Ovary (tissue), 10 donors: ENCODE data around the gene ANKRD35. TPM values are rescaled to one million over a fixed set of nuclear protein-coding genes. Genes with fewer than 3 reads are reported as not detected.
"Not testable (repeated sequence)": the region's sequence is repeated elsewhere in the genome, so short reads cannot be mapped to it uniquely, and the experiment has no call there.

Experiments used
- DNase-seq, 5 donors: peaks; one replicate each; pipeline ENCODE4 v3.0.0-alpha.2; 2019 to 2020
- H3K27ac ChIP-seq, 2 donors: fragments of 200-600 bp; one replicate each; pipeline versions ENCODE4 v1.5.1 to v1.8.0; 2019 to 2022
- H3K27me3 ChIP-seq: fragments of 200-600 bp; one replicate; pipeline ENCODE4 v1.8.0; 2022
- H3K36me3 ChIP-seq: fragments of 200-600 bp; sonication (generic); one replicate; pipeline ENCODE4 v1.5.1; 2019
- H3K4me1 ChIP-seq: one replicate; pipeline ENCODE4 v1.8.1; 2013; ENCODE audit warnings: mild to moderate bottlenecking, moderate library complexity; ENCODE audit not compliant: insufficient read depth
- H3K4me3 ChIP-seq: fragments of 200-600 bp; sonication (generic); one replicate; pipeline ENCODE4 v1.5.1; 2017
- H3K9me3 ChIP-seq, 2 donors: fragments of 200-600 bp in 1 of 2; sonication (generic) in 1 of 2; one replicate each; pipeline versions ENCODE4 v1.5.1 to v1.8.1; 2013 to 2019; ENCODE audit warnings: mild to moderate bottlenecking in 1 of 2, moderate library complexity in 1 of 2
- CTCF ChIP-seq, 3 donors: fragments of 450-650 bp in 2 of 3; fragments of 200-600 bp in 1 of 3; IDR thresholded peaks; one replicate each; pipeline versions ENCODE4 v1.5.1 to v1.8.0; 2016 to 2022; ENCODE audit warnings: antibody characterized with exemption in 3 of 3, mild to moderate bottlenecking in 1 of 3
- EP300 ChIP-seq: sonication (generic); formaldehyde crosslinking; IDR thresholded peaks from one replicate; pipeline ENCODE4 v1.6.1; 2017; ENCODE audit warnings: antibody characterized with exemption
- POLR2A ChIP-seq: fragments of 450-650 bp; IDR thresholded peaks from one replicate; pipeline ENCODE4 v1.6.1; 2017; ENCODE audit warnings: antibody characterized with exemption, mild to moderate bottlenecking, moderate library complexity
- WGBS, 3 donors: extraction: QIAGEN DNeasy Blood & Tissue Kit in 1 of 3; methylation state at CpG; one replicate each; pipeline versions ENCODE4 v1.1.5 to v1.1.7; 2013 to 2017; 5-methylcytosine and 5-hydroxymethylcytosine counted together
- intact Hi-C, 4 donors: fragments of 100-400 bp; cut with DNase I; formaldehyde crosslinking; loops; one replicate each; pipeline versions ENCODE4 v1.11.0 to v1.15.1; 2022 to 2023
- long read RNA-seq, 3 donors: library from polyadenylated mRNA in 2 of 3; unstranded in 2 of 3; transcript quantifications; one replicate each; pipeline ENCODE4 v2.0.0 and lab custom pipeline, GENCODE V29; 2021 to 2026
- polyA plus RNA-seq, 2 donors: library from polyadenylated mRNA; stranded (reverse); fragments of 200-250 nt in 1 of 2; fragments of 350-450 nt in 1 of 2; fragmentation: Illumina TruSeq in 1 of 2; extraction: RNeasy Lipid Tissue Mini Kit (QIAGEN cat#74804) in 1 of 2; gene quantifications; one replicate each; pipeline ENCODE4 v1.2.3, GENCODE V29; 2013 to 2014
- total RNA-seq, 7 donors: library from RNA; depleted of rRNA in 2 of 7; stranded (reverse); fragments of >200 nt in 2 of 7; fragmentation: NEBNext Ultra II Directional in 3 of 7; extraction: Animal tissue kit (Norgen Biotek cat#: 25700) in 3 of 7; gene quantifications; one replicate each; pipeline versions ENCODE4 v1.1.0 to v1.2.4, GENCODE V29; 2016 to 2023
- donor health status: DM: no; HTN: no; CAD: no; lungs with moderate emphysema.
- donor health status: DM: no; HTN: no; CAD: no.
- donor health status: Bipolar disorder and iron deficiency.
- donor health status: DM: yes; HTN: yes; CAD: no.
- donor health status: DM: no; HTN: no; CAD: no.
- donor health status: DM: yes; HTN: yes; CAD: no.

ANKRD35 gene
- 1 to 10 TPM; 2.1 to 6.5 (median 3.0) TPM for total RNA-seq
- polyA plus RNA-seq, result 1 to 10 TPM; 2.6 to 2.8 TPM
- long read RNA-seq, donor 1, partial matches to known transcripts, result 44 of 45 reads
- long read RNA-seq, donor 1, other reads (novel, unspliced or antisense), result 1 of 45 reads
- long read RNA-seq, donor 2, result 0 reads
- long read RNA-seq, donor 3, partial matches to known transcripts, result 16 of 16 reads
- long read RNA-seq, donor 3, other reads (novel, unspliced or antisense), result 0 of 16 reads

- intact Hi-C loops, result no loop called here
These were observed at the start of gene ANKRD35 for GRCh38 chr1:145885738-145886287. ANKRD35 (minus strand) TSS chr1:145885866; CDS start chr1:145885758, 108 bp downstream.

GRCh38 chr1:145932522-145933009, 46.9 kb upstream of the ANKRD35 start:
- H3K27ac ChIP-seq, H3K9me3 ChIP-seq, H3K27me3 ChIP-seq, DNase-seq, H3K4me3 ChIP-seq, H3K36me3 ChIP-seq, intact Hi-C loops, H3K4me1 ChIP-seq: not testable (repeated sequence)
- WGBS, 3 donors, result 60 to 68% (median 66%) methylated on average over 9 of the region's 9 CpGs

More at GRCh38 chr1:145885738-145886287, at the start of gene ANKRD35:
- peak; percentile 51 to 81 (median 72) for DNase-seq
- H3K27ac ChIP-seq, result no peak within 1 kb of the TSS
- peak within 1 kb of the TSS; percentile 67 for H3K4me3 ChIP-seq
- no peak for TF ChIP-seq POLR2A
- H3K27me3 ChIP-seq, result no peaks in the 10 kb centered on the region
- H3K4me1 ChIP-seq, result no peaks in the 10 kb centered on the region
- WGBS, 3 donors, result 1% methylated on average over 31 to 36 of the region's 36 CpGs
- no peaks in the 10 kb centered on the region for H3K36me3 ChIP-seq
- no peaks in the 10 kb centered on the region for H3K9me3 ChIP-seq

- WGBS, 3 donors, result 42 to 58% (median 48%) methylated on average over 20 of the region's 20 CpGs
These were observed 42.4 kb upstream of the ANKRD35 start for GRCh38 chr1:145927916-145928643.

GRCh38 chr1:145927063-145927886, 41.6 kb upstream of the ANKRD35 start, which contains the start of gene RBM8A:
RBM8A (minus strand) TSS chr1:145927484; CDS start chr1:145927426, 58 bp downstream.
- Histone ChIP-seq H3K36me3 (no peaks in the 10 kb centered on the region), H3K9me3 (no peaks in the 10 kb centered on the region), H3K27ac (peak within 1 kb of the TSS; percentile 71 to 86), H3K4me1 (peaks cover 5% of the 10 kb centered on the region), H3K27me3 (no peaks in the 10 kb centered on the region), H3K4me3 (peak within 1 kb of the TSS; percentile 73)
- 0% methylated on average over 41 of the region's 41 CpGs for WGBS, 3 donors
- peak; percentile 98 for TF ChIP-seq POLR2A
- TF ChIP-seq EP300, result peak; percentile 59
- peak in 2 of 3 donors; percentile 67 to 73 for TF ChIP-seq CTCF (IDR thresholded peaks at IDR 0.05)
- intact Hi-C loops, result loop anchor here in 1 of 4 donors (5.0 kb wide), 1 partner anchor 35 kb away; the partner anchor contains the start of genes ANKRD34A and POLR3GL
- DNase-seq, result peak; percentile 92 to 97 (median 93)

More at GRCh38 chr1:145927916-145928643, 42.4 kb upstream of the ANKRD35 start:
- TF ChIP-seq EP300, result peak; percentile 0
- TF ChIP-seq POLR2A, result no peak
- Histone ChIP-seq H3K36me3 (no peaks in the 10 kb centered on the region), H3K27ac (peak overlapping the region; percentile 71 to 86), H3K27me3 (no peaks in the 10 kb centered on the region), H3K4me1 (peaks cover 5% of the 10 kb centered on the region), H3K4me3 (peak overlapping the region; percentile 73), H3K9me3 (no peaks in the 10 kb centered on the region)
- intact Hi-C loops, result loop anchor here in 1 of 4 donors (5.0 kb wide), 1 partner anchor 34 kb away; the partner anchor contains the start of genes ANKRD34A and POLR3GL
- DNase-seq, result peak in 1 of 5 donors; percentile 44

- no peak for DNase-seq
- Histone ChIP-seq H3K4me1 (peaks cover 5% of the 10 kb centered on the region), H3K36me3 (no peaks in the 10 kb centered on the region), H3K9me3 (no peaks in the 10 kb centered on the region), H3K4me3 (peak overlapping the region; percentile 73), H3K27ac (peak overlapping the region; percentile 50 to 86), H3K27me3 (no peaks in the 10 kb centered on the region)
- WGBS, 3 donors, result 3 to 6% (median 4%) methylated on average over 19 of the region's 19 CpGs
- TF ChIP-seq EP300, result no peak
- TF ChIP-seq CTCF (IDR thresholded peaks at IDR 0.05), result no peak
- TF ChIP-seq POLR2A, result no peak
- intact Hi-C loops, result loop anchor here in 1 of 4 donors (5.0 kb wide), 1 partner anchor 36 kb away; the partner anchor contains the start of genes ANKRD34A and POLR3GL
These were observed 41.0 kb upstream of the ANKRD35 start for GRCh38 chr1:145926686-145927062.
